KMS-11 (cell line): ENCODE data around the gene LENEP.

Source experiments
- H2AFZ ChIP-seq: fragments of 200-600 bp; sonication (generic); 2 replicates; pipeline ENCODE4 v1.6.1; 2016; ENCODE audit warnings: antibody characterized with exemption, mixed run types, low read depth
- H3K27ac ChIP-seq: fragments of 200-600 bp; sonication (generic); 2 replicates; pipeline ENCODE4 v1.6.1; 2016; ENCODE audit warnings: mild to moderate bottlenecking, mixed run types
- H3K27me3 ChIP-seq: fragments of 200-600 bp; sonication (generic); 2 replicates; pipeline ENCODE4 v1.6.1; 2017; ENCODE audit warnings: mild to moderate bottlenecking, low read depth, mixed run types, moderate library complexity; ENCODE audit not compliant: insufficient read depth
- H3K36me3 ChIP-seq: fragments of 200-600 bp; sonication (generic); 2 replicates; pipeline ENCODE4 v1.6.1; 2017; ENCODE audit warnings: mild to moderate bottlenecking, mixed run types; ENCODE audit not compliant: insufficient read depth
- H3K4me1 ChIP-seq: fragments of 200-600 bp; sonication (generic); 2 replicates; pipeline ENCODE4 v1.6.1; 2016; ENCODE audit warnings: mild to moderate bottlenecking, low read depth, mixed run types; ENCODE audit not compliant: poor library complexity, severe bottlenecking
- H3K4me2 ChIP-seq: fragments of 200-600 bp; sonication (generic); 2 replicates; pipeline ENCODE4 v1.7.0; 2016; ENCODE audit warnings: mild to moderate bottlenecking, mixed run types
- H3K4me3 ChIP-seq: fragments of 200-600 bp; sonication (generic); IDR thresholded peaks from 2 replicates; pipeline ENCODE4 v1.6.1; 2017; ENCODE audit warnings: low read depth, low read length, mixed read lengths; ENCODE audit not compliant: insufficient read depth
- H3K79me2 ChIP-seq: fragments of 200-600 bp; sonication (generic); 2 replicates; pipeline ENCODE4 v1.6.1; 2016; ENCODE audit warnings: low read depth, mixed run types; ENCODE audit not compliant: insufficient read depth
- H3K9ac ChIP-seq: fragments of 200-600 bp; sonication (generic); 2 replicates; pipeline ENCODE4 v1.6.1; 2016; ENCODE audit warnings: mild to moderate bottlenecking, mixed run types
- H4K20me1 ChIP-seq: fragments of 200-600 bp; sonication (generic); 2 replicates; pipeline ENCODE4 v1.6.1; 2016; ENCODE audit warnings: mild to moderate bottlenecking, mixed run types; ENCODE audit not compliant: insufficient read depth
- TF ChIP-seq, protein P1 (sequence below): fragments of 200-600 bp; sonication (generic); conservative IDR thresholded peaks from 2 replicates; pipeline ENCODE4 v1.6.1; 2017; ENCODE audit warnings: low read depth, mild to moderate bottlenecking, antibody characterized with exemption, low read length, moderate library complexity, mixed read lengths

The LENEP gene

DNA sequence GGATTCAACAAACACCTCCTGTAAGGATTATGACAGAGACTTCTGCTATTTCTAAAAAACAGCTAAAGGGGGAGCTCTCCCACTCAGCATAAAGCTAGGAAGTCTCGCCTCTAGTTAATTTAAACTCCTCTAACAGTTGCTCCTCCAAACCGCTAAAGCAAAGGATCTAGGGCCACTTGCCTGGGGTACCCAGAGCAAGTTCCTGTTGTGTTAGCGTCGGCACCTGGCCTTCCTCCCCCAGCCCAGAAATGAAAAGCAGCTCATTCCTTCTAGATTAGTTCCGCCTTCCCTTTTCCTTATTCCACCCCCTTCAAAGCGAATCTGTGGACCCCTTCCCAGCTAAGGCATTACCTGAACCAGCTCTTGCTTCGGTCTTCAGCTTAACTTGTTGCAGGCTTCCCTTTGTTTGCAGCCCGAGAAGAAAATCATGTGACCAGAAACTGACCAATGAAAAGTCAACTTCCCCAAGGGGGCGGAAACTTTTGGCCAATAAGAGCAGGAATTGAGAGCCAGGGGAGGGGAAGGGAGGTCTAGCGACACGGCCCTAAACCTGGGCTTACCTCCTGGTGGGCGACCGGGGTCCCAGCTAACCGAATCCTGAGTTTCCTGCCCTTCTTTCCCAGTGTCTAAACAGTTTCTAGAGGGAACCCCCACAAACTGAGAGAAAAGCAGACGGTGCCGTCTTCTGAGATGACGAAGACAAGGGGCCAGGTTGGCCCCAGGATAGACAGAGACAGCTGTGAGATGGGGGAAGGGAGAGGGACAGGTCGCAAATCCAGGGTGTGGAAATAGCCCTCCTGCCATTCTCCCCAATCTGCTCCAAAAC, 37.5 kb upstream of the LENEP start, which contains the start of gene PBXIP1:
TSS of gene PBXIP1 (minus strand) at position 382 of the 826 bp plus-strand sequence. CDS start 2,378 bp downstream, outside the sequence.
- peak within 1 kb of the TSS; percentile 17 for H2AFZ ChIP-seq
- H3K4me1 ChIP-seq, result peaks cover 72% of the 10 kb centered on the region
- peak within 1 kb of the TSS; percentile 60 for H3K9ac ChIP-seq
- H3K27ac ChIP-seq, result peak within 1 kb of the TSS; percentile 80
- no peaks in the 10 kb centered on the region for H4K20me1 ChIP-seq
- TF ChIP-seq, protein P1, sequence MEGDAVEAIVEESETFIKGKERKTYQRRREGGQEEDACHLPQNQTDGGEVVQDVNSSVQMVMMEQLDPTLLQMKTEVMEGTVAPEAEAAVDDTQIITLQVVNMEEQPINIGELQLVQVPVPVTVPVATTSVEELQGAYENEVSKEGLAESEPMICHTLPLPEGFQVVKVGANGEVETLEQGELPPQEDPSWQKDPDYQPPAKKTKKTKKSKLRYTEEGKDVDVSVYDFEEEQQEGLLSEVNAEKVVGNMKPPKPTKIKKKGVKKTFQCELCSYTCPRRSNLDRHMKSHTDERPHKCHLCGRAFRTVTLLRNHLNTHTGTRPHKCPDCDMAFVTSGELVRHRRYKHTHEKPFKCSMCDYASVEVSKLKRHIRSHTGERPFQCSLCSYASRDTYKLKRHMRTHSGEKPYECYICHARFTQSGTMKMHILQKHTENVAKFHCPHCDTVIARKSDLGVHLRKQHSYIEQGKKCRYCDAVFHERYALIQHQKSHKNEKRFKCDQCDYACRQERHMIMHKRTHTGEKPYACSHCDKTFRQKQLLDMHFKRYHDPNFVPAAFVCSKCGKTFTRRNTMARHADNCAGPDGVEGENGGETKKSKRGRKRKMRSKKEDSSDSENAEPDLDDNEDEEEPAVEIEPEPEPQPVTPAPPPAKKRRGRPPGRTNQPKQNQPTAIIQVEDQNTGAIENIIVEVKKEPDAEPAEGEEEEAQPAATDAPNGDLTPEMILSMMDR, result peak; percentile 82
- H3K4me3 ChIP-seq, result peak within 1 kb of the TSS; percentile 99
- H3K36me3 ChIP-seq, result no peaks in the 10 kb centered on the region
- no peaks in the 10 kb centered on the region for H3K27me3 ChIP-seq
- H3K4me2 ChIP-seq, result peak within 1 kb of the TSS; percentile 62
- peaks cover 50% of the 10 kb centered on the region for H3K79me2 ChIP-seq

DNA sequence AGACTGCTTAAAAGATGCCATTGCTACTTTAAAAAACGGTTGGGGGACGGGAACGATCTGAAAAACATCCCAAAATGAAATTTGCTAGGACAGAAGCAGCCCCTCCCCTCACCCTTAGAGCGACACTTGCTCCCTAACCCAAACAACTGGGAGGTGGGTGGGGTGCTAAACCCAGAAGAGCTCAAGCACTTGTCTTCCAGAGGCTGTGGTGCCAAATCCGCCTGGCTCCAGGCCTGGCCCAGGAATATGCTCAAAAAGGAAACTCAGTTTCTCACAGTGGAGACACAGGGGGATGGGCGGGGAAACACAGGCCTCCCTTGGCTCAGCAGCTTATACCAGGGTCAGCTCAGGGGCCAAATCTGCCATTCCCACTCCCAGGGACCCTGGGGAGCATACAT, 36.8 kb upstream of the LENEP start:
- H4K20me1 ChIP-seq, result no peaks in the 10 kb centered on the region
- H3K79me2 ChIP-seq, result peaks cover 55% of the 10 kb centered on the region
- H2AFZ ChIP-seq, result peak overlapping the region; percentile 17; the same call in 1 of the 2 replicates
- H3K27ac ChIP-seq, result peak overlapping the region; percentile 80
- peak overlapping the region; percentile 62 for H3K4me2 ChIP-seq
- H3K9ac ChIP-seq, result peak overlapping the region; percentile 60; the same call in 1 of the 2 replicates
- TF ChIP-seq, protein P1, result no peak
- no peaks in the 10 kb centered on the region for H3K27me3 ChIP-seq
- H3K36me3 ChIP-seq, result no peaks in the 10 kb centered on the region
- peak overlapping the region; percentile 99 for H3K4me3 ChIP-seq
- H3K4me1 ChIP-seq, result peaks cover 66% of the 10 kb centered on the region

DNA sequence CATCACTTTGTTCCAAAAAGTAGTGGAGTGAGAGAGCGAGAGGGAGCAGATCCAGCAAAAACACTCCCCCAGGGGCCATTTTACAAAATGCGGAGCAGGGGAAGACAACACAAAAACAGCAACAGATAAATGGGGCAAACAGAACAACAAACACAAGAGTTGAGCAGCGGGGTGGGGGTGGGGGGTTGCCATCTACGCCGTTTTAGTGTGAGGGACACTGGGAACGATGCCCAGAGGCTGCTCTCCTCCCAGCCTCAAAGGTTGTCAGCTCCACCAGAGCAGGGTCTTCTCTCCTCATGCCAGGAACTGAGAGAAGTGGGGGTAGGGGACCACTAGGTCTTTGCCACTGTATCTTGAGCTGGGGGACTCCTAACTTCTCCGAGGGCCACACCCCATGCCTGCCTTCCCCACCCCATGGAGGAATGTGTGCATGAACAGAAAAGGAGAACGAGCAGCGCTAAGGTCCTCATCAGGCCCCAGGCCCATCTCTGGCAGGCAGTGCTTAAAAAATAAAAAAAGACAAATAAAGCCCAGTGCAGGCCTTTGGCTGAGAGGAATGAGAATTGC, 36.2 kb upstream of the LENEP start:
- Histone ChIP-seq H3K27ac (peak overlapping the region; percentile 80; the same call in 1 of the 2 replicates), H3K4me1 (peaks cover 60% of the 10 kb centered on the region), H4K20me1 (no peaks in the 10 kb centered on the region), H3K79me2 (peaks cover 55% of the 10 kb centered on the region), H3K4me3 (peak overlapping the region; percentile 12), H3K36me3 (no peaks in the 10 kb centered on the region), H3K27me3 (no peaks in the 10 kb centered on the region), H3K9ac (no peak overlapping the region; the same call in 1 of the 2 replicates), H2AFZ (no peak overlapping the region), H3K4me2 (peak overlapping the region; percentile 62; the same call in 1 of the 2 replicates)
- TF ChIP-seq, protein P1, result no peak

DNA sequence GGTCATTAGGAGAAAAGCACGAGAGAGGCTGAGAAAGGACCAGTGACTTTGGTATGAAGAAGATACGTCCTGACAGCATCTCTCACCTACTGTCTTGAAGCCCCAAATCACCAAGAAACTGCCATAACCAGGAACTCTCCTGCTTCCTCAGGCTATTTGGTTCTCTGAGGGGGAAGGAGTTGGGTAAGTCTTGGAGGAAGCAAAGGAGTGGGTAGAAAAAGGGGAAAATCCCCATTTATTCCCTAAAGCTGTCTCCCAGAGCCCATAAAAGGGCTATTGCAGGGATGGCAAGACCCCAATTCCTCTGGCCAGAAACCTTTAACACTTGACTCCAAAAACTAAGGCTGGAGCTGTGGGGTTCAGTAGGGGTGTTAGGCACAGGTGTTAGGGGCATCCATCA, 35.4 kb upstream of the LENEP start:
- Histone ChIP-seq H3K9ac (no peak overlapping the region), H3K4me2 (no peak overlapping the region), H4K20me1 (no peaks in the 10 kb centered on the region), H3K4me3 (peak overlapping the region; percentile 12), H2AFZ (no peak overlapping the region), H3K27me3 (no peaks in the 10 kb centered on the region), H3K27ac (no peak overlapping the region; the same call in 1 of the 2 replicates), H3K79me2 (peaks cover 48% of the 10 kb centered on the region), H3K36me3 (no peaks in the 10 kb centered on the region), H3K4me1 (peaks cover 58% of the 10 kb centered on the region)
- TF ChIP-seq, protein P1, result no peak
